GM23248 (cell line): ENCODE data around the gene SYNJ1.

Experiments used
- EZH2 ChIP-seq: fragments of 200-600 bp; sonication (generic); IDR thresholded peaks from 2 replicates; pipeline ENCODE4 v1.6.1; 2018; ENCODE audit warnings: antibody characterized with exemption, mild to moderate bottlenecking; ENCODE audit not compliant: insufficient read depth, poor library complexity, severe bottlenecking
- EZH2phosphoT487 ChIP-seq: fragments of 200-600 bp; sonication (generic); IDR thresholded peaks from 2 replicates; pipeline ENCODE4 v1.6.1; 2018; ENCODE audit warnings: antibody characterized with exemption, moderate library complexity, mild to moderate bottlenecking, low read depth; ENCODE audit not compliant: insufficient read depth

DNA sequence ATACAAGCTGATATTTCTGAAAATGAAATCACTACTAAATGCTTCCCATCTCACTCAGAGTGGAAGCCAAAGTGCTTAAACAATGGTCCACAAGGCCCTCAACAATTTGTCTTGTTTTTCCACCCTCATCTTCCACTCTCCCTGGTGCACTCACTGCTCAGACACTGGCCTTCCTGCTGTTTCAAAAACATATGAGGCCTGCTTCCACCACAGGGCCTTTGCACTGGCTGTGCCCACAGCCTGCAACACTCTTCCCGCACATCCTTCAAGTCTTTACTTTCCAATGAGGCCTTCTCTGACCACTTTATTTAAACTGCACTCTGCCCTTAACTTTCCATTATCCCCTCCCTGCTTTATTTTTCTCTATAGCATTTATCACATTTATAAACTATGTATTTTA is 53.8 kb downstream of the SYNJ1 start:
- TF ChIP-seq EZH2: no peak
- no peak for TF ChIP-seq EZH2phosphoT487
